Left lung (tissue), 10 donors: ENCODE results near the gene CACNA2D3. TPM values are rescaled to one million over a fixed set of nuclear protein-coding genes. Genes with fewer than 3 reads are reported as not detected.

Experiments
- ATAC-seq: fragments of 200-7000 bp; cut with Tn5 transposase; one replicate; pipeline ENCODE4 v1.9.1; 2020; ENCODE audit warnings: moderate library complexity
- DNase-seq, 4 donors: peaks; one replicate each; pipeline ENCODE4 v3.0.0-alpha.2; 2013 to 2020
- H3K27ac ChIP-seq, 2 donors: fragments of 200-600 bp; sonication (generic) in 1 of 2; one replicate each; pipeline versions ENCODE4 v1.5.0 to v1.8.0; 2020 to 2021
- H3K27me3 ChIP-seq, 2 donors: fragments of 200-600 bp; sonication (generic) in 1 of 2; one replicate each; pipeline versions ENCODE4 v1.5.0 to v1.8.0; 2020 to 2021
- H3K36me3 ChIP-seq, 2 donors: fragments of 200-600 bp; sonication (generic) in 1 of 2; one replicate each; pipeline versions ENCODE4 v1.5.0 to v1.8.0; 2020 to 2021
- H3K4me1 ChIP-seq, 2 donors: fragments of 200-600 bp; one replicate each; pipeline ENCODE4 v1.8.0; 2021
- H3K4me3 ChIP-seq, 2 donors: fragments of 200-600 bp; sonication (generic) in 1 of 2; one replicate each; pipeline versions ENCODE4 v1.5.0 to v1.8.0; 2020 to 2021; ENCODE audit warnings: mild to moderate bottlenecking in 1 of 2
- H3K9me3 ChIP-seq, 2 donors: fragments of 200-600 bp; sonication (generic) in 1 of 2; one replicate each; pipeline versions ENCODE4 v1.5.0 to v1.8.0; 2020 to 2021
- CTCF ChIP-seq, 2 donors: fragments of 200-600 bp; sonication (generic) in 1 of 2; IDR thresholded peaks; one replicate each; pipeline versions ENCODE4 v1.5.0 to v1.8.0; 2021; ENCODE audit warnings: antibody characterized with exemption in 2 of 2
- intact Hi-C, 2 donors: fragments of 100-400 bp; cut with DNase I; formaldehyde crosslinking; loops; one replicate each; pipeline versions ENCODE4 v1.11.2 to v1.14.2; 2022
- polyA plus RNA-seq, 6 donors: library from polyadenylated mRNA; unstranded; fragments of 120-200 nt; gene quantifications; one replicate each; pipeline ENCODE4 v1.2.1, GENCODE V29; 2013; ENCODE audit not compliant: insufficient read length in 6 of 6
- total RNA-seq, 2 donors: library from RNA; stranded (reverse); fragmentation: NEBNext Ultra II Directional; extraction: Animal tissue kit (Norgen Biotek cat#: 25700); gene quantifications; one replicate each; pipeline ENCODE4 v1.2.1, GENCODE V29; 2021
- donor health status: DM: no; HTN: yes; CAD: no.
- donor health status: DM: no; HTN: no; CAD: no.

The CACNA2D3 gene
- total and polyA plus RNA-seq, 8 donors, result 1.1 to 2.7 (median 1.5) TPM

GRCh38 chr3:54085936-54086335, 36.4 kb upstream of the CACNA2D3 start:
- H3K27ac ChIP-seq, result no peak overlapping the region
- intact Hi-C loops, result no loop called here
- TF ChIP-seq CTCF (IDR thresholded peaks at IDR 0.05), result no peak
- H3K4me3 ChIP-seq, result no peak overlapping the region
- ATAC-seq, result no peak
- H3K4me1 ChIP-seq, result peaks cover 0 to 5% of the 10 kb centered on the region in 2 donors
- peaks cover 0 to 41% of the 10 kb centered on the region in 2 donors for H3K27me3 ChIP-seq
- DNase-seq, result no peak
- H3K36me3 ChIP-seq, result no peaks in the 10 kb centered on the region
- no peaks in the 10 kb centered on the region for H3K9me3 ChIP-seq

- TF ChIP-seq CTCF (IDR thresholded peaks at IDR 0.05), result no peak
- DNase-seq (peak in 3 of 4 donors; percentile 18 to 61 (median 58)), ATAC-seq (peak; percentile 85)
- Histone ChIP-seq H3K9me3 (no peaks in the 10 kb centered on the region), H3K27ac (no peak overlapping the region), H3K4me3 (peak overlapping the region in 1 of 2 donors; percentile 17), H3K27me3 (peaks cover 0 to 41% of the 10 kb centered on the region in 2 donors), H3K36me3 (no peaks in the 10 kb centered on the region), H3K4me1 (peaks cover 0 to 5% of the 10 kb centered on the region in 2 donors)
- intact Hi-C loops, result no loop called here
Observed at GRCh38 chr3:54086652-54087405, 35.5 kb upstream of the CACNA2D3 start.

- H3K27ac ChIP-seq, result no peak overlapping the region
- no peak for TF ChIP-seq CTCF (IDR thresholded peaks at IDR 0.05)
- peak; percentile 78 for ATAC-seq
- H3K27me3 ChIP-seq, result peaks cover 0 to 41% of the 10 kb centered on the region in 2 donors
- H3K4me3 ChIP-seq, result peak overlapping the region; percentile 17 to 18
- H3K4me1 ChIP-seq, result peaks cover 0 to 5% of the 10 kb centered on the region in 2 donors
- H3K9me3 ChIP-seq, result no peaks in the 10 kb centered on the region
- intact Hi-C loops, result no loop called here
- DNase-seq, result peak in 2 of 4 donors; percentile 27 to 78
- no peaks in the 10 kb centered on the region for H3K36me3 ChIP-seq
Observed at GRCh38 chr3:54087581-54088410, 34.6 kb upstream of the CACNA2D3 start.

- no peaks in the 10 kb centered on the region for H3K9me3 ChIP-seq
- no peak overlapping the region for H3K4me3 ChIP-seq
- H3K27me3 ChIP-seq, result peaks cover 0 to 5% of the 10 kb centered on the region in 2 donors
- no peak for DNase-seq
- ATAC-seq, result no peak
- intact Hi-C loops, result no loop called here
- H3K36me3 ChIP-seq, result no peaks in the 10 kb centered on the region
- no peak for TF ChIP-seq CTCF (IDR thresholded peaks at IDR 0.05)
- no peak overlapping the region for H3K27ac ChIP-seq
- no peaks in the 10 kb centered on the region for H3K4me1 ChIP-seq
Observed at GRCh38 chr3:54093491-54094248, 28.7 kb upstream of the CACNA2D3 start.
